Measurements from ENCODE around the gene P2RX6.
"Not testable (repeated sequence)": the region's sequence is repeated elsewhere in the genome, so short reads cannot be mapped to it uniquely, and the experiment has no call there.

P2RX6 gene

GRCh38 chr22:21014726-21015465 is at the start of gene P2RX6:
Gene P2RX6 (plus strand): TSS chr22:21015165. CDS start chr22:21015175, 10 bp downstream.
- no peak for DNase-seq (ENCODE audit: low read depth in 2 of 2)

- no peak for DNase-seq (ENCODE audit: low read depth in 2 of 2)
Measured at GRCh38 chr22:20965888-20966855, 48.8 kb upstream of the P2RX6 start.

- DNase-seq (ENCODE audit: low read depth in 2 of 2), result no peak
Measured at GRCh38 chr22:20966883-20967696, 47.9 kb upstream of the P2RX6 start, which contains the start of gene AIFM3. Gene AIFM3 (plus strand): TSS chr22:20967255. CDS start chr22:20967945, 690 bp downstream.

GRCh38 chr22:20967697-20968211 is 47.2 kb upstream of the P2RX6 start:
- DNase-seq (ENCODE audit: low read depth in 2 of 2), result no peak

- no peak for DNase-seq (ENCODE audit: low read depth in 2 of 2)
Measured at GRCh38 chr22:20968281-20968977, 46.5 kb upstream of the P2RX6 start.

- no peak for DNase-seq (ENCODE audit: low read depth in 2 of 2)
Measured at GRCh38 chr22:20970939-20971657, 43.9 kb upstream of the P2RX6 start.

GRCh38 chr22:20972014-20972694 is 42.8 kb upstream of the P2RX6 start:
- not testable (repeated sequence) for DNase-seq (ENCODE audit: low read depth in 2 of 2)

- no peak for DNase-seq (ENCODE audit: low read depth in 2 of 2)
Measured at GRCh38 chr22:20972933-20973577, 41.9 kb upstream of the P2RX6 start.

- no peak for DNase-seq (ENCODE audit: low read depth in 2 of 2)
Measured at GRCh38 chr22:20973634-20974286, 41.2 kb upstream of the P2RX6 start.

GRCh38 chr22:20974336-20974955 is 40.5 kb upstream of the P2RX6 start:
- DNase-seq (ENCODE audit: low read depth in 2 of 2), result no peak

- no peak for DNase-seq (ENCODE audit: low read depth in 2 of 2)
Measured at GRCh38 chr22:20975541-20976290, 39.2 kb upstream of the P2RX6 start.

- DNase-seq (ENCODE audit: low read depth in 2 of 2), result no peak
Measured at GRCh38 chr22:20976291-20976877, 38.6 kb upstream of the P2RX6 start.

GRCh38 chr22:20977019-20977418 is 37.9 kb upstream of the P2RX6 start:
- DNase-seq (ENCODE audit: low read depth in 2 of 2), result no peak

- no peak for DNase-seq (ENCODE audit: low read depth in 2 of 2)
Measured at GRCh38 chr22:20977516-20978170, 37.3 kb upstream of the P2RX6 start.

- no peak for DNase-seq (ENCODE audit: low read depth in 2 of 2)
Measured at GRCh38 chr22:20978419-20978818, 36.5 kb upstream of the P2RX6 start.

- peak; percentile 47 to 57 for DNase-seq (ENCODE audit: low read depth in 2 of 2)
Measured at GRCh38 chr22:20979243-20979809, 35.6 kb upstream of the P2RX6 start.

Measured in activated CD4-positive, alpha-beta T cell treated with anti-CD3 and anti-CD28 coated beads for 24 hours (primary cell).